22Rv1 (cell line): Measurements from ENCODE around the gene SLC6A6.

ENCODE experiments used
- CTCF ChIP-seq: fragments of 450-650 bp; IDR thresholded peaks from 2 replicates; pipeline ENCODE4 v1.5.1; 2017; ENCODE audit warnings: mild to moderate bottlenecking
- ZFX ChIP-seq: fragments of 450-650 bp; IDR thresholded peaks from 2 replicates; pipeline ENCODE4 v1.6.1; 2017; ENCODE audit warnings: antibody characterized with exemption, borderline replicate concordance

GRCh38 chr3:14516738-14517345 lies 114.4 kb downstream of the SLC6A6 start:
- TF ChIP-seq CTCF (no peak), ZFX (no peak)
